Measurements from ENCODE around the gene SPSB2.
"Not testable (repeated sequence)": the region's sequence is repeated elsewhere in the genome, so short reads cannot be mapped to it uniquely, and the experiment has no call there.

GRCh38 chr12:6879824-6880223 is 6.7 kb upstream of the SPSB2 start:
- TF ChIP-seq CTCF (IDR thresholded peaks at IDR 0.05; ENCODE audit: low read depth, low read length); EZH2phosphoT487 (IDR thresholded peaks at IDR 0.05; ENCODE audit: low read depth): not testable (repeated sequence)
